GM18517 (cell line): ENCODE measurements around the gene NFIA.
"Not testable (repeated sequence)": the region's sequence is repeated elsewhere in the genome, so short reads cannot be mapped to it uniquely, and the experiment has no call there.

Experiments
- ATAC-seq: cut with Tn5 transposase; IDR thresholded peaks from one replicate; pipeline ENCODE4 v1.9.1; 2021; ENCODE audit warnings: mild to moderate bottlenecking, moderate library complexity; ENCODE audit not compliant: unreplicated experiment

NFIA gene

DNA sequence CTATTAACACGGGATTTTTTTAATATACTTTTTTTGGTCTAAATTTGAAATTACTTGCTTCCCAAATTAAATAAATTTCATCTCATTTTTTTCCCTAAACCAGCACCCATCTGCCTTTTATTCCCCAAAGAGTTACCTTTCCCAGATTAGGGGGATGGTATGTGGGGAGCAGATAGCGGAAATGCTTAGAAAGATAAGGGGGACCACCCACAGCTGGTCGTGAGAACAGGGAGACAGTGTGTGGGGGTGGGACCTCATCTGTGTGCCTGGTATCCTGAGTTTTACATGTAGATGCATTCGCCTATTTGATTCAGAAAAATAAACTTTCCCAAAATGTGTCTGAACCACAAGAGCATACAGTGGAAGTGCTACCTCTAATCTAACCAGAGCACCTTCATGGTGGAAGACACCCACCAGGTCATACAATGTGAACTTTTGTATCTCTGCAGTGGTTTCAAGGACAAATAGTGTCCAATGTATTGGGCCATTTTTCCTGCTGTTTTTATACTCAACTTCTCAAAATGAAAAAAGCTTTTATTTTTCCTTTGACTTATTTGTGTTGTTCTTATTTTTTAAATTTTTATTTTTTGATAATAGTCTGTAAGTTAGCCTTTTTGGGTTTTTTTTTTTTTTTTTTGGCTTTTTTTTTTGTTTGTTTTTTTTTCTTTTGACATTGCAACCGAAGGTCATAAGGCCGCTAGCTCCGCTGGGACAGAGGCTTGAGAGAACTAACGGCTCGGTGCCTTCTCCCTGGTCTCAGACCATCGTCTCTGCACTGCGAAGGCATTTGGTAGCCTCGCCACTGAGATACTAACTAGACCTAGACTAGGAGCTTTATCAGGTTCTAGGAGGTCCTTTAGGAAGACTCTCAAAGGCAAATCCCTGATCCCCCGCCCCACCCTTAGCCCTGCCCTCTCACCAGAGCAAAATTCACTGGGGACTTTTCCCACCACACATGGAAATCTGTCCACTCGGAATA is 379.3 kb downstream of the NFIA start:
- ATAC-seq = no peak

DNA sequence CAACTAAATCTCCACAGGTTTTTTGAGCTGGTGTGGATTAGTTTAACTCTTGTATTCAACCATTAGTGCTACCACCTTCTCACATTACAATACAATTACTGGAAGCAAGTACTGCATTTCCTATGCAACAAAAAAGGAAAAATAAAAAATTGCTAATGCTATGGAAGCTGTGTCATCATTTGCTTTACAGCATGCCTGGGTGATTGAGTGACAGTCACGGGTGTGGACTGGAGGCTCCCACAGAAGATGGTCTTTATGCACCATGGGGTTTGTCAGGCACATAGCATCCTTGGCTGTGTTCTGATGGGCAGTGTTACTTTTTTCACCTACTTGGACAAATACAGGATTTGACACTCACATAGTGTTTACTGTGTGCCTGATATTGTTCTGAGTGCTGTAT is 380.3 kb downstream of the NFIA start:
- no peak for ATAC-seq

DNA sequence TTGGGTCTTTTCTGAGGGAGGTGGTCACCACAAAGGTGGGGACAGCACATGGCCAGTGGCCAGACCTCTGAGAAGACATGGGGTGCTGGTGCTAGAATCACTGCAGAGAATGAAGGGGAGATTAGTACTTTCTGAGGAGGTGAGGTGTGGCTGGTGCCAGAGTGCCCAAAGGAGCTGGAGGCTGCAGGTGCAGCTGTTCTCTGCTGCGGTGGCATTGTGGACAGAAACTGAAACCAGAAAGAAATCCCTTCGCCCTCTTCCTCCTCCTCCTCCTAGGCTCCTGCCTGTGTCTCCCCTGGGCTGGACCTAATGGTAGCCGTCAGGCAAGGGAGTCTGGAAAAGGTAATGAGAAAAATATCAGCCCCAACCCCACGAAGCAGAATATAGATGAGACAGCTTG is 380.9 kb downstream of the NFIA start:
- no peak for ATAC-seq

DNA sequence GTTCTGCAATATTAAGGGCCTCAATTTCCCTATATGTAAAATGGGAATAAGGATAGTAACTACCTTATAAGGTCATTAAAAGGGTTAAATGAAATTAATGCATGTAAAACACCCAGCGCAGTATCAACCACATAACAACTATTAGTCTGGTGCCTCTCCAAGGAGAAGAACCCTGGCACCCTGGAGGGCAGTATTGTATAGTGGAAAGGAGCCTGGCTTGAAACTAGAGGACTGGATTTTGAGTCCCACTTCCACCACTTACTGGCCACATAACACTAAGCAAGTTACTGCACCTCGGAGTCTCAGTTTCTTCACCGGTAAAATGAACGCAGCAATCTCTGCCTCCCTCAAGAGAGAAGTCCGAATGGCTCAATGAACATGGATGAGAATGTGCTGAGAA is 385.5 kb downstream of the NFIA start:
- not testable (repeated sequence) for ATAC-seq

DNA sequence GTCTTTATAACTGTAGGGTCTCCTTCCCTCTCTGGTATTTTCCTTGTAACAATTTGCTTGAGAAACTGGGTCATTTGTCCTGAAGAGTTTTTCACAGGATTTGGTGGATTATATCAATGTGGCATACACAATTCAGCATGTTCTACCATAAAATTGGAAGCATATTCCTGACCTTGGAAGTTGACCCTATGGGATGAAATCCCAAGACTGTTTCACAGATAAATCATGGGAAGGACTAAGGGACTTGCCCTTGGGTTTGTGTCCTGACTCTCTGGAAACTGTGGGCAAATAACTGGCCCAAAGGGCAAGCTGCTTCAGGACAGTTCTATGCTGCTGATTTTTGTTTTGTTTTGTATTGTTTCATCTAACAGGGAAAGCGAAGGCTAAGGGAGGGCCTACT is 387.0 kb downstream of the NFIA start:
- ATAC-seq = no peak

DNA sequence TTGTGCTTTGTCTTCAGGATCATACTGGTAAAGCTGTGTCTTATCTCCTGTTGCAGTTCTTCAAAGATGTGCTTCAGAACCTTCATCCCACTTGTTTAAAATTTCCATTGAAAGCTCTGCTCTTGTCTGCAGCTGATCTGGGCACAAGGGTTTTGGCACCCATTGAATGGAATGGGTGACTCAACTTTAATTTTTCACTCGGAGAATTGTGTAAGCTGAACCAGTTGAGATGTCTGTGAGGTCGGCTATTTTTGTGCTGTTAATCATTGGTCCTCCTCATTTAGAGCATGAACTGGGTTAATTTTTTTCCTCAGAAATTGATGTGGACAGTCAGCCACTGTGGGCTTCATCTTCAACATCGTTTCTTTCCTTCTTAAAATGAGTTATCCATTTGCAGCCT is 390.5 kb downstream of the NFIA start:
- no peak for ATAC-seq

DNA sequence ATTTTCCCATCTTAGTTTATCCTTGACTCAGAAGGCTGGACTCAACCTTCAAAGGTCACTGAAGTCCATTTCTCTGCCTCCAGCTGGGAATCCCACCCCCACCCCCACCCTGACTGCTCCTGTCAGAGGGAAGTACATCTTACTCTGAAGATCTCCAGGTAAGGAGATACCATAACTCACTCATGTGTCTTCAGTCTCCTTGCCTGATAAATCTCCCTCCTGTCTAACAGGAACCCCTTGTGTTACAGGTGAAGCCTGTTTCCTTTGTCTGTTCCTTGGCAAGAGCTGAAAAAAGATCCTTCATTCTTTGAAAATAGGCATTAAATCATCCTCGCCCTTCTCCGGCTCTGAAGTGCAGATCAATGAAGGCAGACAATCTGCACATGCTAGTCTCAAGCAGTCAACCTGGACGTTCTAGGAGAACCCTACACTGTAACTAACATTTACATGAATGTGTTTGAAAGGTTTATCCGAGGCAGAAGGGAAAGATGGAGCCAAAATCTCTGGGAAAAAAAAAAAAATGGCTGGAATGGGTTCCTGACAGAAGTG is 392.0 kb downstream of the NFIA start:
- no peak for ATAC-seq

DNA sequence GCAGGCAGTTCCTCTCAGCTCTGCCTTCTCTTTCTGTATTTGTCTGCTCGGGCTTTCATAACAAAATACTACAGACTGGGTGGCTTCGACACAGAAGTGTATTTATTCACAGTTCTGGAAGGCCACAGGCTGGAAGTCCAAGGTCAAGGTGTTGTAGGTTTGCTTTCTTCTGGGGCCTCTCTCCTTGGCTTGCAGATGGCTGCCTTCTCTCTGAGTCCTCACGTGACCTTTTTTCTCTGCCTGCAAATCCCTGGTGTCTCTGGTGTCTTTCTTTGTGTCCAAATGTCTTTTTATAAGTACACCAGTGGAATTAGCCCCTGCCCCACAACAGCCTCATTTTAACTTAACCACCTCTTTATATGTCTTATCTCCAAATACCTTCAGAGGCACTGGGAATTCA is 392.6 kb downstream of the NFIA start:
- no peak for ATAC-seq

DNA sequence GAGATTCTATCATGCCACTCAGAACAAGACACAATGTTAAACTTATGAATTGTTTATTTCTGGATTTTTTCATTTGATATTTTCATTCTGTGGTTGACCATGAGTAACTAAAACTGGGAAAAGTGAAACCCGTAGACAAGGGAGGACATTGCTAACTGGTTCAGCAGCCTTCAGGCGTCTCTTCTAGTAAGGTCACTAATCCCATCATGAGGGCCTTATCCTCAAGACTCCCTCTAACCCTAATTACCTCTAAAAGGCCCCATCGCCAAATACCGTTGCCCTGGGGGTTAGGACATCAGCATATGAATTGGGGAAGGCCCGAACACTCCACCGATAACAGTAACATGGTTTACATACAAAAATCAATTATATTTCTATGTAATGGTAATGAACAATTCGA is 394.9 kb downstream of the NFIA start:
- no peak for ATAC-seq

DNA sequence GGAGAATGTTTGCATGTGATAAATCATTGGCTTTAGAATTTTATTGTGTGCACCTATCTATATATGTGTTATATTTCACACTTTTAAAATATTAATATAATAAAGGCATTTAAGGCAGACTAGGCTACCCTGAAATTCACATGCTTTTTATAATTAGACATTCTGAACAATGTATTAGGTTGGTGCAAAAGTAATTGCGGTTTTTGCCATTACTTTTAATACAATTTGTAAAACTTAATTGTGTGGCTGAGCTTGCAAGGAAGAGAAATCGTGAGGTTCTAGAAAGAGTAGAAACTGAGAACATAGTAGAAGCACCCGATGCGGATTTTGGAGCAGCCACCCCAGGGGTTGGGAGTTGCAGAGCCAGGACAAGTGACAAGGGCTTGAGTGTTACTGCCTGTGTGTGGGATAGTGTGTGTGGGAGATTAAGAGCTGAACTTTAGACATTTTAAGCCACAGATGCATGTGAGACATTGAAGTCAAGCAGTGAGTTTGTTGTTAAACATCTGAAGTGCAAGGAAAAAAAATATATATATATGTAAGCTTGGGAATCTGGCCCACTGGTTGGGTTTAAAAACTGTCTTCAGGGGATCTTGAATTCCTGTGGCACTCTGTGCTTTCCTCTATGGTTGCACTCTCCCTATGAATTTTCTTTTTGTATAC is 398.0 kb downstream of the NFIA start:
- ATAC-seq = no peak

DNA sequence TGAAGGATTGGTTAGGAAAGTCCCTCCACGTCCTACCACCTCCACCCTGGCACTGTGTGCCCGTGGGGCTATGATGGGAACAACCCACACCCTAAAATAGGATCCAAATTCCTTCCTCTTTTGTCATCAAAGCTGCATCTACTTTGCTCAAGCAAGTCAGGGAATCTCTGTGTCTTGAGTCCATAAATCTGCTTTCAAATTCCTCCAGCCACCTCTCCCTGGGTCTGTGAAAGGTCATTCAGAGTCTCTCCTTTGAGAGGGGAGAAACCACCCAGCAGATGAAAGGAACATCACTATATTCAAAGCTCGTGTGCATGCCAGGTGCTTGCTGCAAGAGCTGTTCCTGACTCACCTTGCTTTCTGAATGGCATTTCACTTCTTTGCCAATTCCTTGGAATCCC is 399.0 kb downstream of the NFIA start:
- no peak for ATAC-seq

DNA sequence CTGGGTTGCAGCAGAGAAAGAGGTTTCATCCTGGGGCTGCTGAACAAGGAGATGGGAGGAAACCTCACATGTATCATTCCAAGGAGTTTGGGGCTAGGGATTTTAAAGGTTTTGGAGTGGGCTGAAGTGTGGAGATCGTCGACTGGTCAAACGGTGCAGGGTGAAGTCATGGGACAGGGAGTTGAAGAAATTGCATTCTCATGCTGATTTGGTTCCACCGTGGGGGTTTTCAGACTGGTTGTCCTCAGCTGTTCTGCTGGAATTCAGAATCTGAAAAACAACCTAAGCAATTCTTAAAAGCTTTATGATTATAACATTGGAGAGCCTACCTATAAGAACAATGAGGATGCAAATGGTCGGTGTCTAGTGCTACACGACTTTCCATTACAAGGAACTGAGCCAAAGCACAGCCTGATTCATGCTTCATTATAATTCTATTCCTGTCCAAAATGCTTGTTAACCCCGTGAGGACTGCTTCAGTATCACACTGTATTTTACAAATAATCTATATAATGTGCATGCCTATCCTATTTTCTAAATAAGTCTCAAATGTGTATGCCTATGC is 399.9 kb downstream of the NFIA start:
- ATAC-seq = no peak

DNA sequence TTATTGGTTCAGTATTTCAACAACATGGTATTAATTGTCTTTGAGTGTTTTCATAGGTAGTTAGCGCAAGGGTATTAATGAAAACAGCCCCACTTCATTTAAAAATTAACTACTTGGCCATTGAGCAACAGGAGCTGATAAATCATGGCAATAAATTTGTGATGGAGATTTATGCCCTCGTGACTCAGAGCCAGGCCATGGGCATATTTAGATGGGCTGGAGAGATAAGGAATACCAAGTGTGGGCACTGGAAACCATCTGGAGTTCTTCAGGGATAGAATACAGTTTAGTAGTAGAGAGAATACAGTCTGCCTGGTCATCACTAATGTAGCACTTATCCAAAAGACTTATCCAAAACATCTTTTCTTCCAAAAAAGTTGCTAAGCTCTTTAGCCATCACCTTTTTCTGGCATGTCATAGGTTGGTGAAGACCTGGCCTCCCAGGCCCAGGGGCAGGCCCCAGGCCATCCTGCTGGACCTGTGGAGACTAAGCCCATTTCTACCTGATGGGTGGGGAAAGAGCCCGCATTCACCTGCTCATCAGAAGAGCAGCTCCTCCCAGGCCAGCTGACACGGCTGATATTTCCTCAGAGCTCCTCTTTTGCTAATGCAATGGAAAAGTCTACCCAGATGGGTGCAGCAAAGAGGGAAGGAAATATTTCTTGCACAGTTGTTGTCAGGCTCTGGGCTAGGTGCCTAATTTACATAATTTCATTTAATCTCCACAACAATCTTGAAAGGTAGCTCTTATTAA is 404.6 kb downstream of the NFIA start:
- no peak for ATAC-seq

DNA sequence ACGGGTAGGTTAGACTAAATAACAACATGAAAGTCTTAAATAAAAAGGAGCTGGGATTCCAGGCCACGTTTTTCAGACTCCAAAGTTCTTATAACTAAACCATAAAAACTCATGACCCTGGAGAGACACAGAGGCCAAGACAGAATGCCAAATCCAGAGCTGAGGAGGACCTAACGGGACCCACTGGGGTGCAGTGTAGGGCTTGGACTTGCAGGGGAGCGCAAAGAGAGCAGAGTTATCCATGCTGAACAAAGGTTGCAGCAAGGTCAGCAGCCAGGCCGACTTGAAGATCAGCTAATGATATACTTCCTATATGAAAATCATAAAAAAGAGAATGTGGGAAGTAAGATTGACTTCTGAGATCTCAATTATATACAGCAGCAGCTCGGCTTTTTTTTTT is 405.4 kb downstream of the NFIA start:
- ATAC-seq = no peak

DNA sequence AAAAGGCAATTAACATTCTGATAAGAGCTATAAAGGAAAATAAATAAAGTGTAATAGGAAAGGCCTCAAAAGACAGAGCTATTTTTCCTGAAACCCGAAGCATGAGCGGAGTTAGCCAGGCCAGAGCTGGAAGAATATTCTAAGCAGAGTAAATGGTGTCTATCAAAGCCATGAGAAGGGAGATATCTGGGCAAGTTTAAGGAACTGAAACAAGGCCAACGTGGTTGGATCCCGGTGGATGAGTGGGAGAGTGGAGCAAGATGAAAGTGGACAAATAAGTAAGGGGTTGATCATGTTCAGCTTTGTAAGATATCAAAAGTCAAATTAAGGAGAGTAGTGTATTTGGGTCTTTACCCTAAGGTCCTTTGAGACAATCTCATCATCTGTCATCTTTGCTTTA is 408.6 kb downstream of the NFIA start:
- no peak for ATAC-seq

DNA sequence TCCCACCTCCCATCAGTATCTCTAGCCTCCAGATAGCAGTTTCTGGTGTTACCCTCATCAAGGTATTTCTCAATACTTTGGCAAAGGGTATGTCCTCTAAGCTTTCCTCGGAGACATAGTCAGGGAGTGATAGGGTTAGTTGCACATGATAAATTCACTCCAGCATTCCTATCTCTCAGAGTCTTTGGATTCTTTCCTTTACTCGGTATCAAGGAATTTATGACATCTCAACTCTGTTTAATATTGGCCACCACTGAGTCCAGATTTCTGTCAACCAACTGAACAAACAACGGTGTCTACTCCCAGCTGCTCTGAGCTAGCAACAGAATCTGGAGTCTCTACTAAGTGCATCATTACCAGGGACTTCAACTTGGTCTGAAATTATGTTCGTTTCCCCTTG is 409.1 kb downstream of the NFIA start:
- ATAC-seq = no peak

DNA sequence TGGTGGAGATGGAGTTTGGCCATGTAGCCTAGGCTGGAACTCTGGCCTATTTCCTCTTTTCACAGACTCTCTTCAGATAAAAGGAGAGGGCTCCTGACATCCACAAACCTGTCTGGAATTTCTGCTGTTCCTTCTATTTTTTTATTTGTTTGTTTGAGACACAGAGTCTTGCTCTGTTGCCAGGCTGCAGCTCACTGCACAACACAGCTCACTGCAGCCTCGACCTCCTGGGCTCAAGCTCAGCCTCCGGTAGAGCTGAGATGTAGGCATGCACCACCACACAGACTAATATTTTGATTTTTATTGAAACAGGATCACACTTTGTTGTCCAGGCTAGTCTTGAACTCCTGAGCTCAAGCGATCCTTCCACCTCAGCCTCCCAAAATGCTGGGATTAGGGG is 411.6 kb downstream of the NFIA start:
- ATAC-seq = no peak

DNA sequence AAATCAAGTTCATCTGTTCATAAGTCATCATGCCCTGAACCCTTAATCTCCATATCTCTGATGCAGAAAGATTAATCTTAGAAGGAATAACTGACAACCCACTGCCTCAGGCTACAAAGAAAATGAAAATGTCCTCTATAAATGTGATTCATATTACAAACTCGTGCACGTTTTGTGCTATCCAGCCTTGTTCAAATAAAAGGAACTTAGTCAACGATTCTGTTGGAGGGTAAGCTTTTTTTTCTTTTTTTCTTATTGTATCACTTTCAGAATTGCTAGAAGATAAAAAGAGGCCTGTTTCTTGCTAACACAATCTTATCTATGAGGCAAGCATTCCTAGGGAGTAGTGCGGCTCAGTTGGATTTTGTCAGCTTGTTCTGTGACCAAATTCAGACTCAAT is 414.1 kb downstream of the NFIA start:
- ATAC-seq = no peak

DNA sequence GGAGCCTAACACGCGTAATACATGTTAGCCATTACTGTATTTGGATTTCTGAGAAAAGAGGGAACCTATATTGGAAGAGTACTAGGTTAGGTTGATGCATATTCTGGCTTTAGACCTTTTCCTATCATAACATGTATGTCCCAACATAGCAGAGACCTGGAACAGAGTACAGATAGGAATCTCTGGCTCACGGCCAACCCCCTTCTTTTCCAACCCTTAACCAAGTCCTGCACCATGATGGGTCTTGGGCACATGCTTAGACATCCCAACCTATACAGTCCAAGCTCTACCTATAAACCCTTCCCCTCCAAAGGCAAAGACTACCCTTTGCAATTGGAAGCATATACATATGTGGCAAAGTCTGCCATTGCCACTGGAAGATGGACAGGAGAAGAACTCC is 414.7 kb downstream of the NFIA start:
- ATAC-seq = no peak

DNA sequence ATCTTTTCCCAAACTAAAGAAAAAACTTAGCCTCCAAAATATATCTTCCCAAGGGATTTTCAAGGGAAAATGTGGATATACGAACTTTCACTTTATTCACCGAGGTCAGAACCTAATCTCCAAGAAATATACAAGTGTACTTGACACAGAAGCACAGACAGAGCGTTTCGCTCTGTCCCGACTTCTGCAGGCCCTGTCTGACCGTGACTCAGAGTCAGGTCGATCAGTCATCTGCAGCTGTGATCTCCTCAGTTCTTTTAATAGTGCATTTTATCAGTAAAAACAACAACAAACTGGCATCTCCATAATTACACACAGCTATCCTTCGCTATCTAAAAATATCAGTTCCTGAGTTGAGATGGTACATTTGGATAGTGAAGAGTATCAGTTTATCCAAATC is 416.0 kb downstream of the NFIA start:
- ATAC-seq = no peak
